HG02571 (cell line): Measurements from ENCODE around the gene MARCHF10.
A peak's percentile ranks its signal among the peaks of the same experiment; 100 is the strongest.

Experiments
- ATAC-seq: cut with Tn5 transposase; IDR thresholded peaks from one replicate; pipeline ENCODE4 v1.9.1; 2021; ENCODE audit warnings: mild to moderate bottlenecking, moderate library complexity; ENCODE audit not compliant: unreplicated experiment

Gene MARCHF10

GRCh38 chr17:62665599-62665998 lies 142.5 kb downstream of the MARCHF10 start:
- no peak for ATAC-seq

- ATAC-seq, result no peak
Observed at GRCh38 chr17:62664336-62665120, 143.6 kb downstream of the MARCHF10 start.

GRCh38 chr17:62663304-62663703 lies 144.8 kb downstream of the MARCHF10 start:
- ATAC-seq, result no peak

GRCh38 chr17:62662855-62663254 lies 145.3 kb downstream of the MARCHF10 start:
- ATAC-seq, result no peak

- ATAC-seq, result no peak
Observed at GRCh38 chr17:62661337-62661736, 146.8 kb downstream of the MARCHF10 start.

- ATAC-seq, result no peak
Observed at GRCh38 chr17:62660629-62661118, 147.4 kb downstream of the MARCHF10 start.

GRCh38 chr17:62658136-62658920 lies 149.8 kb downstream of the MARCHF10 start:
- ATAC-seq, result no peak

GRCh38 chr17:62657690-62658089 lies 150.4 kb downstream of the MARCHF10 start:
- no peak for ATAC-seq

GRCh38 chr17:62657145-62657665 lies 150.9 kb downstream of the MARCHF10 start:
- ATAC-seq, result no peak

- ATAC-seq, result no peak
Observed at GRCh38 chr17:62656446-62656845, 151.7 kb downstream of the MARCHF10 start.

GRCh38 chr17:62655656-62656055 lies 152.5 kb downstream of the MARCHF10 start:
- ATAC-seq, result no peak

GRCh38 chr17:62653826-62654761 lies 154.0 kb downstream of the MARCHF10 start:
- no peak for ATAC-seq

- peak; percentile 88 for ATAC-seq
Observed at GRCh38 chr17:62653002-62653825, 154.9 kb downstream of the MARCHF10 start.

- no peak for ATAC-seq
Observed at GRCh38 chr17:62652251-62653001, 155.7 kb downstream of the MARCHF10 start.
